8988T (cell line): ENCODE results near the gene PRADC1.
"Not testable (repeated sequence)": the region's sequence is repeated elsewhere in the genome, so short reads cannot be mapped to it uniquely, and the experiment has no call there.

Source experiments
- DNase-seq: peaks from one replicate; pipeline ENCODE4 v3.0.0; 2011

The PRADC1 gene

DNA sequence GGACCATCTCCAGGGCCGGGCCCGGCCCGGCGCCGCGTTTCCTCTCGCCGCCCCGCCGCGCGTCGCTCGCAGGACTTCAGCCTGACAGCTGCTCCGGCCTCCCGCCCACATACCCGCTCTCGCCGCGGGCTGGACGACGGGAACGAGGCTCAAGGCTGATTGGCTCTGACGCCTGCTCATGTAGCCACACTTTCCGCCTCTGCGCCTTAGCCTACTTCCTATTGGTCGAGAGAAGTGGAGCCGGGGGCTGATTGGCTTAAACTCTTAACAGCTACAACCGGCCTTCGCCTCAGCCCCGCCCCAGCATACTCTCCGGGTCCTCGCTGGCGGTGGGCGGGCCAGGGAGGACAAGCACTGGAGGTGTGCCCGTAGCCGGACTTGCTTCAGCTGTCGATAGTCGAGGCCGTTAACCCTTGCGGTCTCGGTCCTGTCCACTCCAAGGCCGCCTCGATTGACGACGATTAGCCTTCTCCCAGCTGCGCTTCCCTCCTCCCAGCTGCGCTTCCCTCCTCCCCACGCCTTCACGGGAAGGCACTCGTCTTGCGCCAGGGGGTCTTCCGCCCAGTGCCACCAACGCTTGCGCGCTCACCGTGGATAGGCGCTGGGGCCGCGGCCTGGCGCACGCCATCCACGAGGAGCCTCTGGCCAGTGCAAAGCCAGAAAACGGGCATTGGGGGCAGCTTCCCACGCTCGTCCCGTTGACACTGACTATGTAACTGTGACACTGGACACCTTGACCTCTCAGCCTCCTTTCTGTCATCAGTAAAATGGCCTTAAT is at the start of gene PRADC1:
PRADC1 (minus strand) TSS at position 86 of the 778 bp plus-strand sequence; CDS start at position 7, 79 bp downstream.
- peak; percentile 92 for DNase-seq

DNA sequence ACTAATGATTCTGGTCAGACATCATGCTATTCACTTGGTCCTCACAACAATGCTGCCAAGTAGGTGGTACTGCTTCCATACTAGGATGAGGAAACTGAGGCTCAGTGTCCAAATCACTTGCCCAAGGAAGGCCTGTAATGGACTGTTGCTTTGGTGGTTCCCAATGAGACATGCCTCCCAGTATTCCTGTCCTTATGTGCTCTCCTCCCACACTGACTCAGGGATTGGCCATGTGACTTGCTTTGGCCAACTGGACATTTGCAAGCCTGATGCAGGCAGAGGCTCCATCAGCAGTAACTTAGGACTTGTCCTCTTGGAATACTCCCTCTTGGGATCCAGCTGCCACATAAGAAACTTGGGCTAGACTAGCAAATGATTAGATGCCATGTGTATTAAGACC is 48.2 kb upstream of the PRADC1 start:
- DNase-seq, result no peak

DNA sequence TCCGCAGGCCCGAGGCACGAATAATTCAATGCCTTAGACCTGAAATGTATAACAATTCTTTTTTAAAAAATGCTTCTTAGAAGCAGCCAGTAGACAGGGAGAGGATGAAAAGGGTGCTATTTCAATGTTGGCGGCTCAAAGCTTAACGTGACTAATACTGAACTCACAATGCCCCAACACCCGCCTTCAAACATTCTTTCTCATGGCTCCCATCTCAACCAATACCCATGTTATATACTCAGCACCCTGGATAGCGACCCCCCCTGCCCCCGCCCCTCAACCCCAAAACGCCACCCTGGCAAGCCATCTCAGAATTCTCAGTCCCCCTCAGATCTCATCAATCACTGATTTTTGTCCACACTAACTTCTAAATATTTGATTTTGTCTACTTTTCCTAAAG is 46.8 kb upstream of the PRADC1 start:
- DNase-seq, result no peak

- no peak for DNase-seq
These were observed 39.2 kb upstream of the PRADC1 start for GRCh38 chr2:73272270-73272669.

DNA sequence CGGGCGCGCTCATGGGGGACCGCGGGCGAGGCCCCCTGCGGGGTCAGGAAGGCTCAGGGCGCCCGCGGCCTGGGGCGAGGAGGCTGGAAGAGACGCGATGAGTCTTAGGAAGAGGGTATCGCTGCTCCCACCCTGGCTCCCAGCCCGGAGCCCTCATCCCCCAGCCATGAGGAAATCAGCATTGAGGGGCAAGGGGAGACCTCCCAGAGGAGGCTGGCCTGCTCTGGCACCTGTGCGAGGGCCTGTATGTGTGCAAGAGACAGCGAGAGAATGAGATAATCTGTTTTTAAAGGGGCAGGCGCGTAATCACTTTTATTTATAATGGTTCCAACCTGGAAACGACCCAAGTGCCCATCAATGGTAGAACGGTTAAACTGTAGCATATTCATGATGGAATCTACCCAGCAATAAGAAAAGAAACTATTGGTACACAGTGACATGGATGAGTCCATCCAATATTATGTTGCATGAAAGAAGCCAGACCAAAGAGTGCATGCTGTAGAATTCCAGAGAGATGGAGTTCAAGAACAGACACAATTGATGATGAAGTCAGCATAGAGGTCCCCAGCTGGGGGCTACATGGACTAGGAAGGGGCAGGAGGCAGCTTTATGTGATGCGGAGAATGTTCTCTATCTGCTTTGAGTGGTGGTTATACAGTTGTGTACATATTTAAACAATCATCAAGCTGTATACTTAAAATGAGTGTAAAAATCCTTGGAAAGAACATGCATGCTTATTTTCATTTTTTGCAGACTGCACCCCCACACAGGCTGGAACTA is 36.8 kb upstream of the PRADC1 start:
- no peak for DNase-seq

GRCh38 chr2:73268830-73269685 is 36.0 kb upstream of the PRADC1 start:
- DNase-seq, result no peak

- DNase-seq, result no peak
These were observed 35.4 kb upstream of the PRADC1 start for GRCh38 chr2:73268366-73268829.

DNA sequence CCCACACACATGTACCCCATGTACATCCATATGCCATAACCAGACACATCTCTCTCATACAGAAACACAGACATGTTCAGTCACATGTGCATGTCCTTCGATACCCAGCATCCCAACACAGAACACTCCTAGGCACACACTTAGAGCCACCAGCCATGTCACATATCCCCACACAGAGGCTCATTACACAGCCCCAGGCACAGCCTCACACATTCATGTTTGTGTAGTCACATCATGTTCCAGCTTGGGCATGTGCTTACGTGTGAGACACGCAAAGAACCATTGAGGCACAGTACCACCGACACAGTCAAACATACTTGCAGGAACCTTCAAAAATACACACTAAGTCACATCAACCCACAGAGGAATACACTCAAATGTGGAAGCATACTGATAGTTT is 34.0 kb upstream of the PRADC1 start:
- DNase-seq, result no peak

DNA sequence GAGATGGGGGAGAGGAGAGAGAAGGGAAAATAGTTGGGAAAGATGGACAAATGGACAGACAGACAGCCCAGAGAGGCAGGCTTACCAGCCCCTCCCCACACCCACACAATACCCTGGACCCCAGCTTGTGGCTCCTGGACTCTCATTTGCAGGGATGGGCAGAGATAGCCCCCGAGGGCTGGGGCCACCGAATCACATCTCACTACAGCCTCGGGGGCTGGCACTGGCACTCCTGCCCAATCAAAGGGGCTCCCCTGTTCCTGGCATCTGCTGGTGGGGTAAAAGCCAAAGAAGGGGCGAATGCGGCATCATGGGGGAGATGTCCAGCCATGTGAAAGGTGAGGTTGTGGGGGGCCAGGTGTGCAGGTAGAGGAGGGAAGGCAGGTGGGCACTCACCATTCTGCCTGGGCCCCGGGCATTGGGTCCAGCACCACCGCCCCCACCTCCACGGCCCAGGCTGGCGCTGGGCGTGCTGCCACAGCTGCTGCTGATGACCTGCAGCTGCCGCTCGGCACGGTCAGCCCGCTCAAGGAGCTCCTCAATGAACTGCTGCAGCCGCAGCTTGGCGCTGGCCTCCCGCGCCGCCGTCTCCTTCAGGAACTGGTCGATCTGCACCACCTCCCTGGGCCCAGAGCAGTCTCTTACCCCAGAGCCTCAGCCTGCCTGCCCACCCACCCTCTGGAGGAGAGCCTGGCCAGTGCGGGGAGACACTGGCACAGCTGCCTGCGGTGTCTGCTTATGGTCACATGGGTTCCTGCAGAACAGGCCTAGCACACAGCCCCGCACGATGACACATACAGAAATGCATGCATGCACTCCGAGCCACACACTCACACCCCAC is 33.2 kb upstream of the PRADC1 start:
- DNase-seq, result no peak

GRCh38 chr2:73265298-73266060 is 32.4 kb upstream of the PRADC1 start:
- no peak for DNase-seq

DNA sequence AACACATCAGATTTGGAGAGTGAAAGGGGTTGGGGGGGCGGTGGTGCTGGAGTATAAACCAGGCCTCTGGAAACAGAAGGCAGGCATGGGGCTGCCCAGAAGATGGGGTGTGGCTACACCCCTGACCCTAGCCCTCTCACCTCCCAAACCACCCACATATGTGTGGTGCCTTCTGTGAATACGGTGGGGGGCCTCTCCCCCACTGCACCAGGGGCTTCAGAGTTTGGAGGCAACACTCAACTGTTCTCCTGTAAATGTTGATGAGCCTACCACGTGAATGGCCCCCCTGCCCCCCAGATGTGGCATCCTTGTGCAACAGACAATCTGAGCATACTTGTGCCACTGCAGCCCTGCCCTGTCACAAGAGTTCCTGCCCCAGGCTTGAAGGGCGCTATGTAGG is 31.7 kb upstream of the PRADC1 start:
- no peak for DNase-seq

DNA sequence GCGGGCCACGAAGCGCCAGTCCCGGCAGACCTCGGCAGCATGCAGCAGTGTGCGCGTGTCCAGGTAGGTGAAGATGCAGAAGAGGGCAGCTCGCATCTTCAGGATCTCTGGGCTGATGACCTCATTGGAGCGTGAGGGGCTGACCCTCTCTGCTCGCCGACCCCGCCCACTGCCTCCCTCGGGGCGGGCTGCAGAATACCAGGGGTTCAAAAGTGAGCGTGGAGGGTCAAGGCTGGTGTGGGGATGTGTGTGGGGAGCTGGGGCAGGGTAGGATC is 31.2 kb upstream of the PRADC1 start:
- no peak for DNase-seq

GRCh38 chr2:73263540-73264331 is 30.7 kb upstream of the PRADC1 start:
- no peak for DNase-seq

- not testable (repeated sequence) for DNase-seq
These were observed 29.8 kb upstream of the PRADC1 start for GRCh38 chr2:73262691-73263429.

DNA sequence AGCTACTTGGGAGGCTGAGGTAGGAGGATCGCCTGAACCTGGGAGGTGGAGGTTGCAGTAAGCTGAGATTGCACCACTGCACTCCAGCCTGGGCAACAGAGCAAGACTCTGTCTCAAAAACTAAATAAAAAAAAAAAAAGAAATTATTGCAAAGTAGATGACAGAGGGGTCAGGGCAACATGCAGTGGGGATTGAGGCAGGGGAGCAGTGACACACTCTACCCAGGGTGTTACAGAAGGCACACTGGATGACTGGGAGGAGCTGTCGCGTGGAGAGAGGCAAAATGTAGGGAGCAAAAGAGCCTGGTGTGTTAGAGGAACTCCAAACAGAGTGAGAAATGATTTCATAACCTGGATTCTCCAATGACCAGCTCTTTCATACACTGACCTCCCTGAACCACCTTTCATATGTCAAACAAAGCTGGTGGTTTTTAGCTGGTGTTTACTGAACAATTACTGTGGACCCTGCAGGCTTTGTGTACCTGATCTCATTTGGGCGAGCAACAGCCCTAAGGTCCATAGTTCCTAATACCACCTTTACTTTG is 29.1 kb upstream of the PRADC1 start:
- DNase-seq, result no peak

GRCh38 chr2:73260338-73260984 is 27.4 kb upstream of the PRADC1 start:
- peak; percentile 95 for DNase-seq

- no peak for DNase-seq
These were observed 26.8 kb upstream of the PRADC1 start for GRCh38 chr2:73259704-73260337.

- no peak for DNase-seq
These were observed 26.2 kb upstream of the PRADC1 start for GRCh38 chr2:73259276-73259675.

DNA sequence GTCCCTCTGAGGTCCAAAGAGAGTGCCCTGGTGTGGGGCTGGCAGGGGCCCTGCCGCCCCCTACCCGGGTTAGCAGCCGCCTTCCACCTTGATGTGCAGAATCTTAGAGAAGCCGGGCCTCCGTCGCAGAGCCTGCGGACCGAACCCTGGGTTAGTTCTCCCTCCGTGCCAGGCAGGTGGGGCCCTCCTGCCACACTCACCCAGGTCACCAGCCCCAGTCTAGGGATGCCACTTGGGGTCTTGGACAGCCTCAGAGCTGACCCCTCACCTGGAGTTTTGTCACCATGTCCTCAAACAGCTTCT is 25.8 kb upstream of the PRADC1 start:
- DNase-seq, result no peak
